Endothelial cell of umbilical vein (primary cell): ENCODE measurements around the gene NEB.

Experiments
- CTCF ChIP-seq, 2 donors: IDR thresholded peaks; 1 replicate in 1 of 2; 2 replicates in 1 of 2; pipeline ENCODE4 v1.5.1; 2011; ENCODE audit warnings: low read length in 2 of 2, mild to moderate bottlenecking in 2 of 2, moderate library complexity in 2 of 2, control low read depth in 1 of 2, inconsistent platforms in 1 of 2, low read depth in 1 of 2; ENCODE audit not compliant: insufficient read depth in 1 of 2; ENCODE audit errors: extremely low read depth in 1 of 2
- POLR2A ChIP-seq: IDR thresholded peaks from 2 replicates; pipeline ENCODE4 v1.6.1; 2012; ENCODE audit warnings: low read depth, mild to moderate bottlenecking, control low read depth, low read length
- POLR2AphosphoS5 ChIP-seq: IDR thresholded peaks from 2 replicates; pipeline ENCODE4 v1.6.1; 2012; ENCODE audit warnings: low read depth, mild to moderate bottlenecking, control low read depth, low read length, moderate library complexity; ENCODE audit not compliant: insufficient read depth
- TF ChIP-seq, protein P1 (sequence below): IDR thresholded peaks from 2 replicates; pipeline ENCODE4 v1.6.1; 2011; ENCODE audit not compliant: insufficient read depth, insufficient read length

DNA sequence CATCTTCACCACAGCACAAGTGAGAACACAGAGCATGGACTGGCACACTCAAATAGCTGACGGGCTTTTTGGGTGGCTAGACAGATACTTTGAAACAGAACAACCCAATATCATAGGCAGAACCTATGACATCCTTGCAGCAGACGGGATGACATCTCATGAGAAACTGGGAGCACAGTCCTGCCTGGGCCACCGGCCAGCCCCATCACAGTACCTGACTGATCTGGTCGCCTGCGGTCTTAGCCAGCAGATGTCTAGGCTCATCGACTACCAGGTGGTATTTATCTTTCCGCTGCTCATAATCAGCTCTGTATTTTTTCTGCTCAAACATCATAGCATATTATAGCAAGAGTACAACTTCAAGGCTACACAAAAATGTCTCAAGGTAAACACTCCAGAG is 200.3 kb downstream of the NEB start:
- TF ChIP-seq, protein P1, sequence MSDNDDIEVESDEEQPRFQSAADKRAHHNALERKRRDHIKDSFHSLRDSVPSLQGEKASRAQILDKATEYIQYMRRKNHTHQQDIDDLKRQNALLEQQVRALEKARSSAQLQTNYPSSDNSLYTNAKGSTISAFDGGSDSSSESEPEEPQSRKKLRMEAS: no peak
- TF ChIP-seq POLR2A: no peak
- no peak for TF ChIP-seq CTCF (IDR thresholded peaks at IDR 0.05; ENCODE audit: extremely low read depth in 1 of 2, insufficient read depth in 1 of 2, low read depth in 1 of 2, low read length in 2 of 2)
- TF ChIP-seq POLR2AphosphoS5: no peak
